Fibroblast of lung (primary cell): Measurements from ENCODE around the gene MAP3K8.

Experiments
- EZH2 ChIP-seq: IDR thresholded peaks from 2 replicates; pipeline ENCODE4 v1.5.1; 2012; ENCODE audit warnings: low read length, control low read depth, mild to moderate bottlenecking; ENCODE audit errors: missing control alignments
- TF ChIP-seq, protein P1 (sequence below), 2 donors: IDR thresholded peaks in 1 of 2; conservative IDR thresholded peaks in 1 of 2; 1 replicate in 1 of 2; 2 replicates in 1 of 2; pipeline ENCODE4 v1.5.1; 2011 to 2012; ENCODE audit warnings: low read length in 2 of 2, control low read depth in 1 of 2, inconsistent platforms in 1 of 2, low read depth in 1 of 2, mild to moderate bottlenecking in 1 of 2

DNA sequence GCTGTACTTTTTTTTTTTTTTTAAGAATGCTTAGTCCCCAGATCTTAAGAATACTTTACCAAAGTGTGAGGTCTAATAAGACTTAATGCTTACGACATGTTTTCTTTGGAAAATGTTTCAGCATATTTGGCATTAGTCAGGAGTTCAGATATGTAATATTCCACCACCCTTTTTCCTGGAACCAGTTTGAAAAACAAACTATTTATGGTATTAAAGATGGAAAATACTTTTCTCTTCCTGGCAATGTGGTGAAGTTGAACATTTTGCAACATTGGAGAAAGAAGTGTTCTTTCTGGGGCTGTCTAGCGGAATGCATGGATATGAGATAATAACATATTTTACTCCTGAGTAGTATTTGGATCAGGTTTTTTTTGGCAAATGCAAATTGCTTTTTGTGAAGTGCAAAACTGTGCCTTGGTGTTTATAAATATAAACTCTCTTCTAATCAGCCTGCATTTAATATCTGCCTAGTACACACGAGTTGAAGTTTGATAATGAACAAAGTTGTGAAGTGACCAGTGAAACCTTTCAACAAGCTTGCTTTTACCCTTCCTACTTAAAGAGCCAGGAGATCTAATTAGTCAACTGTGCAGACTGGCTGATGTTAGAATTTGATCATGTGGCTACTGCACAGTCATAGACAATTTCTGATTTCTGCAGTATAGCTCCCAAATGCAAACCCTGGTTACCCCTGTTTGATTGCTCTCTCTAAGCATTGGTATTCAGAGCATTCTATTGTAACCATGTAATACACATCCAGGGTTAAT is 20.9 kb downstream of the MAP3K8 start:
- TF ChIP-seq, protein P1, sequence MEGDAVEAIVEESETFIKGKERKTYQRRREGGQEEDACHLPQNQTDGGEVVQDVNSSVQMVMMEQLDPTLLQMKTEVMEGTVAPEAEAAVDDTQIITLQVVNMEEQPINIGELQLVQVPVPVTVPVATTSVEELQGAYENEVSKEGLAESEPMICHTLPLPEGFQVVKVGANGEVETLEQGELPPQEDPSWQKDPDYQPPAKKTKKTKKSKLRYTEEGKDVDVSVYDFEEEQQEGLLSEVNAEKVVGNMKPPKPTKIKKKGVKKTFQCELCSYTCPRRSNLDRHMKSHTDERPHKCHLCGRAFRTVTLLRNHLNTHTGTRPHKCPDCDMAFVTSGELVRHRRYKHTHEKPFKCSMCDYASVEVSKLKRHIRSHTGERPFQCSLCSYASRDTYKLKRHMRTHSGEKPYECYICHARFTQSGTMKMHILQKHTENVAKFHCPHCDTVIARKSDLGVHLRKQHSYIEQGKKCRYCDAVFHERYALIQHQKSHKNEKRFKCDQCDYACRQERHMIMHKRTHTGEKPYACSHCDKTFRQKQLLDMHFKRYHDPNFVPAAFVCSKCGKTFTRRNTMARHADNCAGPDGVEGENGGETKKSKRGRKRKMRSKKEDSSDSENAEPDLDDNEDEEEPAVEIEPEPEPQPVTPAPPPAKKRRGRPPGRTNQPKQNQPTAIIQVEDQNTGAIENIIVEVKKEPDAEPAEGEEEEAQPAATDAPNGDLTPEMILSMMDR (conservative IDR thresholded peaks at IDR 0.05 in 1 of 2, IDR thresholded peaks at IDR 0.05 in 1 of 2; ENCODE audit: low read depth in 1 of 2, low read length in 2 of 2): no peak
- TF ChIP-seq EZH2: no peak
